Measurements from ENCODE around the gene ZMYND8.

ZMYND8 gene

DNA sequence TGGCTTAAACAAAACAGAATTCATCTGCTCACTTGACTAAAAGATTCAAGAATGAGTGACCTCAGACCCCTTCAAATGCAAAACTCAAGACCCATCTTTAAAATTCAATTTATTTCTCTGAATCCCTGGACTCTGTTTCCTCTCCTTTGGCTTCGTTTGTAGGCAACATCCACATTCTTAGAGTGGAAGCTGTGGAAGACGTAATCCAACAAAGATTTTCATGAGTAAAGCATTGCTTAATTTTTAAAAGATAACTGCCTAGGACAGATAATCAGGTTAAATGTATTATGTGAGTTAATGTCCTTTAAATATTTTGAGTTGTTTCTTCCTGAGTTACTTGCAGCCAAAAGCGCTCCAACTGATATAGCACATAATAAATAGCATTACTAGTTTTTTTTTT, 164.5 kb downstream of the ZMYND8 start:
- TF ChIP-seq GATA3 (IDR thresholded peaks at IDR 0.05; ENCODE audit: low read depth, low read length) (no peak), GATA2 (IDR thresholded peaks at IDR 0.05; ENCODE audit: low read depth, low read length) (no peak)

DNA sequence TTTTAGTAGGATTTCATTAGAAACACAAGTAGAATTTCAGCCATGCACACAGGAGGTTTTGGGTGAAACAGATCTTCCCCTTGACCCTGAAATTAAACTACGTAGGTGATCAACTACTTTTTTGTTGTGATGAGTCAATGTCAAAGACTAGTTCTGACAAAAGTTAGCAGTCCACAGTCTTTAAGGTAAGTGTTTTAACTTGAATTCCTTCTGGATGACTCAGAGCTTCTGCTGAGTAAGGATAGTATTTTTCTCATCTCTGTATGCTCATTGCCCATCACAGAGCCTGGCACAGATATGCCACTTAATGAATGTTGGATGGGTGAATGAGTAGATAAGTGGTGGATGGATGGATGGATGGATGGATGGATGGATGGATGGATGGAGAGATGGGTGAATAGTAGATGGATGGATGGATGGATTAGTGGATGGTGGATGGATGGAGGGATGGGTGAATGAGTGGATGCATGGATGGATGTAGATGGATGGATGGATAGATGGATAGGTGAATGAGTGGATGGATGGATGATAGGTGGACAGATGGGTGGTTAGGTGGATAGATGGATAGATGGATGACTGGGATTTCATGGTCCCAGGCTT, 165.3 kb downstream of the ZMYND8 start:
- no peak for TF ChIP-seq GATA3 (IDR thresholded peaks at IDR 0.05; ENCODE audit: low read depth, low read length)
- no peak for TF ChIP-seq GATA2 (IDR thresholded peaks at IDR 0.05; ENCODE audit: low read depth, low read length)

DNA sequence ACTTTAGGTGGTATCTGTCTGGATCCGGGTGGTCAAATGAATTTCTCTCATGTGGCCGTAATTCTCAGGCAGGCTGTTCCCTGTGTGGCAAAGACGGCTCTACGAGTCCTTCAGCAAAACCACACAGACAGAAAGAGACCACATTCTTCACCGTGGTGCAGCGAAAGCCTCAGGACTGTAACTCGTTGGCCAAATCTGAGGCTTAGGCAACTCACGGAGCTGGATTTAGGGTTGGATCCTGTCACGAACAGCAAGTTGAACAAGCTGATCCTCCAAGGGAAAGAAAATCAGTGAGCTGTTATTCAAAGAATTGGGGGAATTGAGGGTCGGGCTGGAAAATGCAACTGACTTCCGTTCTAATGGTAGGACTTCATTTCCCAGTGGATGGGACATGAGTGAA, 167.4 kb downstream of the ZMYND8 start:
- TF ChIP-seq GATA3 (IDR thresholded peaks at IDR 0.05; ENCODE audit: low read depth, low read length) (no peak), GATA2 (IDR thresholded peaks at IDR 0.05; ENCODE audit: low read depth, low read length) (no peak)

DNA sequence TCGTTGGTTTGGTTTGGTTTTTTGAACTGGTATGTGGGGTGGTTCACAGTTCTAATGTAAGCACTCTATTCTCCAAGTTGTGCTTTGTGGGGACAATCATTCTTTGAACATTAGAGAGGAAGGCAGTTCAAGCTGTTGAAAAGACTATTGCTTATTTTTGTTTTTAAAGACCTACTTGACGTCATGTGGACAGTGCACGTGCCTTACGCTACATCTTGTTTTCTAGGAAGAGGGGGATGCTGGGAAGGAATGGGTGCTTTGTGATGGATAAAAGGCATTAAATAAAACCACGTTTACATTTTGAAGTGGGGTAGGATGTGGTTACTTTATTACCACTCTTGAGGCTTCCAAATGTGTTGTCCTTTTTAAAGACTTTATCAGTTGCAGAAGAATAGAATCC, 168.0 kb downstream of the ZMYND8 start:
- TF ChIP-seq GATA2 (IDR thresholded peaks at IDR 0.05; ENCODE audit: low read depth, low read length) (no peak), GATA3 (IDR thresholded peaks at IDR 0.05; ENCODE audit: low read depth, low read length) (no peak)

DNA sequence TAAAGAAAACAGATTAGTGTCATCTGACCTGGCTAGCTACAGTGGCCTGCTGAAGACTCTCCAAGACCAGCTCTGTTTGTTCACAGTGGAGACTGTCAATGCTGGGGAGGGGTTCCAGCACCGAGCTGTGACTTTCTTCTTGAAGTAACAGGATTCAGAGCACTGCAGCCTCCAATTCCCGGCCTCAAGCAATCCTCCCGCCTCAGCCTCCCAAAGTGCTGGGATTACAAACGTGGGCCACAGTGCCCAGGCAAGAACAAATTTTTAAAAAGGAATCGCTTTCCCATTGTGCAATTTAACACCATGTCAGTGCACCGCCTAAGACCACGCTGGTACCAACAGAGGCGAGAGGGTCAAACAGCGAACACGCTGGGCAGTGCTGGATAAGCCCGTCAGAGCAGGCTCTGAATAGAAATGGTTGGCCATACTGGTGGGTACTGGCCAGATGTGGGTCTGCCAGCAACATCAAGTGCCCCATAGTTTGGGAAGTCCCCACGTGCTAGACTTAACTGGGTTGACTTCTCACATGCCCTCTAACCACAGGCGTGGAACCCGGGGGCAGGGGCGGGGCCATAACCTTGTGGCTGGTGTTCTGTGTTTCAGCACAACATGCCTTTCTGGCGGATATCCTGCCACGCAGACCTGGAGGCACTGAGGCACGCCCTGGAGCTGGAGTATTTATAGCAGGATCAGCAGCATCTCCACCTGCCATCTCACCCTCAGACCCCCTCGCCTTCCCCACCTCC, 168.9 kb downstream of the ZMYND8 start:
- TF ChIP-seq GATA3 (IDR thresholded peaks at IDR 0.05; ENCODE audit: low read depth, low read length) (no peak), GATA2 (IDR thresholded peaks at IDR 0.05; ENCODE audit: low read depth, low read length) (no peak)

DNA sequence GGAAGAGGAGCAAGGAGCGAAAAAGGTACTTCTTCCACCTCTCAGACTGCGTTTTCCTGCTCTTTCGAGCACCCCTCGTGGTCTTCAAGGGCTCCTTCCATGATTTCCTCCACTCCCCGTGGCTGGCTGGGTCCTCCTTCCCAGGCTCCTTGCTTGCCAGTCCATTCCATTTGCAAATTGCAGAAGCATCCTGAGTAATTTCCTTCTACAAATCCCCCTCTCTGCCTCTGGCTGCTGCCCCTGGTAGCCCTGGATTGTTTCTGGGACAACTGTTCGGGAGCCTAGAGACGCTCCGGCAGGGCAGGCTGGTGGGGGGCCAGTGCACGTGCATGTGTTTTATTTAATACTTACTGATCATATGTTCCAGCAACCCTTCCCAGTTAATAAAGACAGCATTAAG, 173.1 kb downstream of the ZMYND8 start:
- TF ChIP-seq GATA2 (IDR thresholded peaks at IDR 0.05; ENCODE audit: low read depth, low read length) = no peak
- no peak for TF ChIP-seq GATA3 (IDR thresholded peaks at IDR 0.05; ENCODE audit: low read depth, low read length)

DNA sequence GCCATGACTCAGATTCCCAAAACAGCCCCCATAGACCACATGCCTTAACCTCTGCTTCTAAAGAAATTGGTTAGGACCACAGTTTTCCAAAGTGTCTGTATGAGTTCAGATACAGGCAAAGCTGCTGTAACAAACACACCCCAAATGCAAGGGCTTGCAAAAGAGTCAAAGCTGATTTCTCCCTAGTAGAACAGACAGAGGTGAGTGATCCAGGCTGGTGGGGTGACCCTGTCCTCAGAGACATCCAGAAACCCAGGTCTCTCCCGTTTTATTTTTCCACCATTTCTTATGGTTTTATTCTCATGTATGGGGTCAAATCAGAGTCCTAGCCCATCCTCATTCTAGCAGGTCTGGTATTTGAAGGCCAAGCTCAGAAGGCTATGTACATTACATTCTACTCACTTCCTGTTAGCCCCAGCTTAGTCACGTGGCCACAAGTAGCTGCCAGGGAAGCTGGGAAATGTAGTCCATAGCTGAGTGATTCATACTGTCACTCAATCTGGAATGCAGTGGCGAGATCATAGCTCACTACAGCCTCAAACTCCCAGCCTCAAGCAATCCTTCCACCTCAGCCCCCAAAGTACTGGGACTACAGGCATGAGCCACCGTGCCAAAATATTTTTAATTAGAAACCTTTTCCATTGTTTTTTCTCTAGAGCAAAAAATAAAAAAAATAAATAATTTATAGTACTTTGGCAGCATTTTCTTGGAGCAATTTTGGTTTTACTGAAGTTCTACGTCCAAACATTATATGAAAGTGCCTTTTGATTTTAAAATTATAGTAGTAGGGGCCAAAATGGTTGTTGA, 175.2 kb downstream of the ZMYND8 start:
- TF ChIP-seq GATA3 (IDR thresholded peaks at IDR 0.05; ENCODE audit: low read depth, low read length) (no peak), GATA2 (IDR thresholded peaks at IDR 0.05; ENCODE audit: low read depth, low read length) (no peak)

DNA sequence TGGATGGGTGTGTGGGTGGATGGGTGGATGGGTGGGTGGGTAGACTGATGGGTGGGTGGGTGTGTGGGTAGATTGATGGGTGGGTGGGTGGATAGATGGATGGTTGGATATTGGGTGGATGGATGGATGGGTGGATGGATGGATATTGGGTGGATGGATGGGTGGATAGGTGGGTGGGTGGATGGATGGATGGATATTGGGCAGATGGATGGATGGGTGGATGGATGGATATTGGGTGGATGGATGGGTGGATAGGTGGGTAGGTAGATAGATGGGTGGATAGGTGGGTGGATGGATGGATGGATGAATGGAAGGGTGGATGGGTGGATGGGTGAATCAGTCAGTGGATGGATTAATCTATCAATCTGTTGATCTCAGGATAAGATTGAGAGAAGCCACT, 177.2 kb downstream of the ZMYND8 start:
- TF ChIP-seq GATA2 (IDR thresholded peaks at IDR 0.05; ENCODE audit: low read depth, low read length) (no peak), GATA3 (IDR thresholded peaks at IDR 0.05; ENCODE audit: low read depth, low read length) (no peak)

DNA sequence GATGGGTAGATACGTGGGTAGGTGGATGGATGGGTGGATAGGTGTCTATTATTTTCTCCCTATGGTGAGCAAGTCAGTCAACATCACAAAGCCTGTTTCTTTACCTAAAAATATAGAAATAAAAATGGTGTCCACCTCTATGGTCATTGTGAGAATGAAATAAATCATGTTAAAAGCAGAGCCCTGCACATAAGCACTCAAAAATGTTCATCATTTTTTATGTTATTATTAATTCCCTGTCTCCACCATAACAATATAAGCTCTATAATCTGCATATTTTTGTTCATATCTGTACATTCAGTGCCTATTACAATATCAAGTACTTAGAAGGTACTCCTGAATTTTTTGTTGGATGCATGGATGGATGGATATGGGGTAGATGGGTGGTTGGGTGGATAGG, 177.6 kb downstream of the ZMYND8 start:
- no peak for TF ChIP-seq GATA3 (IDR thresholded peaks at IDR 0.05; ENCODE audit: low read depth, low read length)
- no peak for TF ChIP-seq GATA2 (IDR thresholded peaks at IDR 0.05; ENCODE audit: low read depth, low read length)

DNA sequence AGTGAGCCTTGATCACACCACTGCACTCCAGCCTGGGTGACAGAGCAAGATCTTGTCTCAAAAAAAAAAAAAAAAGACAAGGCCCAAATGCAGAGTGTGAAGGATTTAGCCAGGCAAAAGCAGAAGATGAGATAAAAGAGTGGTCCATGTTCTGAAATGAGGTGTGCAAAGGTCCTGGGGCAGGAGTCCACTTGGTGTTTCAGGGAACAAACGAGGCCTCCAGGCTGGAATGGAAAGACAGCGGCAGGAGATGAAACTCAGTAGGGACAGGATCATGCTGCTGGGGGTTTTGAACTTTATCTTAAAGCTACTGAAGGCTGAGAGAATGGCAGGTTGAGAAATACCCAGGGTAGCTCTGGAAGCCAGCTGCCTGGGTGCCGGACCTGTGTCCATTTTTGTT, 178.2 kb downstream of the ZMYND8 start:
- TF ChIP-seq GATA3 (IDR thresholded peaks at IDR 0.05; ENCODE audit: low read depth, low read length) = no peak
- no peak for TF ChIP-seq GATA2 (IDR thresholded peaks at IDR 0.05; ENCODE audit: low read depth, low read length)

DNA sequence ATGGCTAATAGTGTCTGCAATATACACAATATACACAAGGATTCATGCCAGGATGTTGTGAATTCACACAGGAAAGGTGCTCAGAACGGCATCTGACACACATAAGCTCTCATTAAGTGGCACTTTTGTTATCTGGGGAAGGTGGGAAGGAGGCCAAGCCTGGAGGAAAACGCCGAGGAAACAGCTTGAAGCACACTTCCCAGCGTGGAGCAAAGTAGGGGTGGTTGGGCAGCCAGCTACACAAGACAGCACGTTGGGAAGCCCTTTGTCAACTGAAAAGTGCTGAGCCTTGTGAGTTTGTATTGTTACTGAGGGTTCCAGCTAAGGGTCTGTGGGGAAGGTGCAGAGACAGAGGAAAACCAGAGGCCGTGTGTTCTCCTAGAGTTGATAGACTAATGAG, 181.0 kb downstream of the ZMYND8 start:
- TF ChIP-seq GATA2 (IDR thresholded peaks at IDR 0.05; ENCODE audit: low read depth, low read length) (no peak), GATA3 (IDR thresholded peaks at IDR 0.05; ENCODE audit: low read depth, low read length) (no peak)

DNA sequence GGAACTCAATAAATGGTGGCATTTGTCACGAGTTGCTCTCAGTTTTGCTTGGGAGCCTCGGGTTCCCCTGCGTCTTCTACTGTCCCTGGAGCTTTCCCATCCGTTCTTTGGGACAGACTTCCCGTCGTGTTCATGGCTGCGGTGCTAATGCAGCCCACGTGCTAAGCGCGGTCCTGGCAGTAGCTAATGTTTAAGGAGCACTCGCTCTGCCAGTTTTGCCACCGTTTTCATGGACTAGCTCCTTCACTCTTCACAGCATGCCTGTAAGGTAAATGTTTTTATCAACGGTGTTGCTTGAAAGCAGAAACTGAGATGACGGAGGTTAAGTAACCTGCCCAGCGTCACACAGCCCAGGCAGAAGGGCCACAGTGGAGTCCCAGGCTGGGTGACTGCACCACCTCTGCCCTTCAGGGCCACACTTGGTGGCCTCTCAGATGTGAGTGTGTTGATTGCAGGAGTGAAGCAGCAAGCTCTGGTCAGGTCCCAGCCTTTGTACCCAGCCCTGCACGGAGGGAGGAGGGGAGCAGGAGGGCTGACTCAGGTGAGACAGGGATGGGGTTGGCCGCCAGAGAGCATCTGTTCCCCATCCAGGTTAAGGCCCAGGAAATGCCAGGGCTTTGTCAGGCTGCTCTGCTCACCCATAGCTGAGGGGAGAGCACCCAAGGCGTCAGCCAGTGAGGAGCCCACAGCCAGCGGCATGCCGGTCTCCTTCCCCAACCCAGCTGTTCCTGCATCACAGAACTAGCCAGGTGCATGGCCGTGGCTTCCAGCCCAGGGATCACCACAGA, 181.8 kb downstream of the ZMYND8 start:
- no peak for TF ChIP-seq GATA3 (IDR thresholded peaks at IDR 0.05; ENCODE audit: low read depth, low read length)
- TF ChIP-seq GATA2 (IDR thresholded peaks at IDR 0.05; ENCODE audit: low read depth, low read length) = no peak

DNA sequence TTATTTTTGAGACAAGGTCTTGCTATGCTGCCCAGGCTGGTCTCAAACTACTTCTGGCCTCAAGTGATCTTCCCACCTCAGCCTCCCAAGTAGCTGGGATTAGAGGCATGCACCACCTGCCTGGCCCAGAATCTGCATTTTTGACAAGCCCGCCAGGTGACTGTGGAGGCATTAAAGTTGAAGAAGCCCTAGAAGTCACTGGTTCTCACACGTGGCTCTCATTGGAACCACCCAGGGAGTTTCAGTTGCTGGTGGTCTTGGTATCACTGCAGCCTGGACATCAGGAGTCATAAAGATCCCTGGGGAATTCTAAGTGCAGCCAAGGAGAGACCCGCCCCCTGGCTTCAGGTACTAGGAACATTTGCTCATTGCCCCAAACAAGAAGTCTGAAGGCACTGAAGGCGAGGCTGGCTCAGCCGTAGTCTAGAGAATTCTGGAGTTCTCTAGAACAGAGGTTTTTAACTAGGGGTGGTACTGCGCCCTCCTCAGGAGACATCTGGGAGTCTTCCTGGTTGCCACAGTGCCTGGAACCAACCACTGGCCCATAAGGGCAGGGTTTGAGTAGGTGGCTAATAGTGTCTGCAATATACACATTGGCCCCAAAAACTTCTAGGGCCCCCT, 182.8 kb downstream of the ZMYND8 start:
- TF ChIP-seq GATA2 (IDR thresholded peaks at IDR 0.05; ENCODE audit: low read depth, low read length) = no peak
- no peak for TF ChIP-seq GATA3 (IDR thresholded peaks at IDR 0.05; ENCODE audit: low read depth, low read length)

Data from SH-SY5Y (cell line).